ENCODE results near the gene DSE.

Gene DSE

DNA sequence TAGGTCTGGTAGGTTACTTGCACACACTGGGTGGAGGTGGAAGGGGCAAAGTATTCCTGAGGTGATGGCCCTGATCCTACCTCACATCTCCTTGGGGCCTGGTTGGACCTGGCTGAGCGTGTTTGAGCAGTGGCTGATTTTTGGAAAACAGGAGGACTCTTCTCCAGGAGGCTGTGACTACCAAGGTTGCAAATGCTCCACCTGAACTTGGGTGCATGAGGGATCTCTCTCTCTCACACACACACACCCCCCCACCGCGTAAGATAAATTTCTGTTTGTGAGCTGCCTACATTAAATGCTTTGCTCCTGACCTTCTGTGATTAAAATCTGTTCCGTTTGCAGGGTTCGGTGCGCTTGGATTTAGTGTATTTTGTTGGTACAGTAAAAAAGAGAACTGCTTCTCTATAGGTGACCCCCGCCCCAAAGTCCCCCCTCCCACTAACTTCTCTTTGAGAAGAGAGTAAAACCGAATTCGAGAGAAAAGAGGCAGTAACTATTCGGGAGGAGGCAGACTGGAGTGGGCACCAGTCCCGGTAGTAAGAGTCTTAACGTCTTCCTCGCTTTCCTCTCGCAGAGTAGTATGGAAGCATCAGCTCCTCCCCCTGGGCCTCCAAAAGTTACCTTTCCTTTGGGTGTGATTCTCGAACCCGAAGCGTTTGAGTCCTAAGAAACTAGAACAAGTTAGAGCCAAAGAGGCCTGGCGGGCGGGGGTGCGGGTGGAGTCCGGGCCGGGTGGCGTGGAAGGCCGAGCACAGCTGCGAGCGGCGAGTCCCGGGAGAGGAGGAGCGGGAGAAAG lies 585 bp upstream of the DSE start:
- peak; percentile 77 for DNase-seq (ENCODE audit: low read depth)
- H3K4me3 ChIP-seq (ENCODE audit: control insufficient read depth, low read depth, low read length) = peak overlapping the region; percentile 79
- TF ChIP-seq, protein P1, sequence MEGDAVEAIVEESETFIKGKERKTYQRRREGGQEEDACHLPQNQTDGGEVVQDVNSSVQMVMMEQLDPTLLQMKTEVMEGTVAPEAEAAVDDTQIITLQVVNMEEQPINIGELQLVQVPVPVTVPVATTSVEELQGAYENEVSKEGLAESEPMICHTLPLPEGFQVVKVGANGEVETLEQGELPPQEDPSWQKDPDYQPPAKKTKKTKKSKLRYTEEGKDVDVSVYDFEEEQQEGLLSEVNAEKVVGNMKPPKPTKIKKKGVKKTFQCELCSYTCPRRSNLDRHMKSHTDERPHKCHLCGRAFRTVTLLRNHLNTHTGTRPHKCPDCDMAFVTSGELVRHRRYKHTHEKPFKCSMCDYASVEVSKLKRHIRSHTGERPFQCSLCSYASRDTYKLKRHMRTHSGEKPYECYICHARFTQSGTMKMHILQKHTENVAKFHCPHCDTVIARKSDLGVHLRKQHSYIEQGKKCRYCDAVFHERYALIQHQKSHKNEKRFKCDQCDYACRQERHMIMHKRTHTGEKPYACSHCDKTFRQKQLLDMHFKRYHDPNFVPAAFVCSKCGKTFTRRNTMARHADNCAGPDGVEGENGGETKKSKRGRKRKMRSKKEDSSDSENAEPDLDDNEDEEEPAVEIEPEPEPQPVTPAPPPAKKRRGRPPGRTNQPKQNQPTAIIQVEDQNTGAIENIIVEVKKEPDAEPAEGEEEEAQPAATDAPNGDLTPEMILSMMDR (conservative IDR thresholded peaks at IDR 0.05; ENCODE audit: control insufficient read depth, insufficient read depth, low read depth, low read length) = no peak

DNA sequence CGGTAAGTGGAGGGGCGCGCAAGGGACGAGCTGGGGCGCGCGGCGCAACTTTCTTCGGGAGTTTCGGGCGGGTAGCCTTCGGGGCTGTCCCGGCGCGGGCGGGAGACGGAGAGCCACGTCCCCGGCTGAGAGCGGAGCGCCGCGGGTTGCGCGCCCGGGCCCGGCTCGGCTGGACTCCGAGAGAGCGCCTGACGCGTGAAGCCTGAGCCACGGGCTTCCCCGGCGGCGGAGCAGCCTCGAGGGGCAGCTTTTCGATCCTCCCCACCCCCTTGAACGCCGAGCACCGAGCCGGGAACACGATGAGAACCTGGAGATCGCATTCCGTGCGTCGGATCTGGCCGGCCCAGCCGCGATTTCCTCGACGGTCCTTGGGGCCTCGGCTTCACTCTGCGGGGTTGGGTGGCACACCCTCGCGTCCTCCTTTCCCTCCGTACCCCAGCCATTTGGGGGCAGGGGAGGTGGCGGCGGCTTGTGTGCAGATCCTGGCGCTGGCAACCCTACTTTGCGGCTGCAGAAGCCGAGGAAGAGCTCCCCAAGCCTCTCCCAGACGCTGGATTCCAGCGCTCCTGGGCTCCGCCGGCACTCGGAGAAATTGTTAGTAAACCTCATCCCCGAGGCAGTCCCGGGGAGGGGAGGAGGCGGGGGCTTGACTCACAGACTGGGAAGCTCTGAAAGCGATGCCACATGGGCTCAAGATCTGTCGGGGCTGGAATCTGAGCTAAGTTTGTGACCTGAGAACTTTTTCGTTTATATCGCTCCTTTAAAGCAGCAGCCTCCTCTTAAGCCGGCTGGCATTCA lies 572 bp downstream of the DSE start:
- DNase-seq (ENCODE audit: low read depth) = peak; percentile 94
- H3K4me3 ChIP-seq (ENCODE audit: control insufficient read depth, low read depth, low read length) = peak overlapping the region; percentile 79
- TF ChIP-seq, protein P1 (conservative IDR thresholded peaks at IDR 0.05; ENCODE audit: control insufficient read depth, insufficient read depth, low read depth, low read length) = no peak

DNA sequence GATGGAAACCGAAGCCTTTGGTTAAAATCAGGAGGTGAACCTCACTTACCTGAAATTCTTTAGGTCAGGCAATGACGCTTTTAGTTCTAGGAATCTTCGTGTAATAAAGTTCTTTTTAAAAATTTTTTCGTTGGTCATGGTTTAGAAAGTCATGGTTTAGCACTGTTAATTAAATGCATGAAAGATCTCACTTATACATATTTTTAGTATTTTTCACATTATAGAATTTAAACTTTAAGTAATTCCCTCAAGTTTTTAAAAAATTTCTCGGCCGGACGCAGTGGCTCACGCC lies 1.1 kb downstream of the DSE start:
- H3K4me3 ChIP-seq (ENCODE audit: control insufficient read depth, low read depth, low read length) = peak overlapping the region; percentile 79
- TF ChIP-seq, protein P1 (conservative IDR thresholded peaks at IDR 0.05; ENCODE audit: control insufficient read depth, insufficient read depth, low read depth, low read length) = no peak
- no peak for DNase-seq (ENCODE audit: low read depth)

DNA sequence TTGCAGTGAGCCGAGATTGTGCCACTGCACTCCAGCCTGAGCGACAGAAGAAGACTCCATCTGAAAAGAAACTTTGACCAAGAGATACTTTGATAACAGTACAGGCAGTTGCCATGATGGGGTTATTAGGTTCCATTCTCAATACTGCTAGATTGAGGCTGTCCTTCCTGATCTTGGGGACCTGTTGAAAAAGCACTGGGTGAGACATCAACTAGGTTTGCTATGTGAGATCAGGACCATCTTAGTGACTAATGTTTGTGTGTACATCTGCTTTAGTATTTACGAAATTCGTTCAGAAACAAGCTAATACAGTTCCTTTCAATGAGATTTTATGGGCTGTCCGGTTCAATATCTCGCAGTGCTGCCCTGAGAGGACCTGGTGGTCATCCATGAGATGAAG lies 2.6 kb downstream of the DSE start:
- peak; percentile 43 for DNase-seq (ENCODE audit: low read depth)
- H3K4me3 ChIP-seq (ENCODE audit: control insufficient read depth, low read depth, low read length) = no peak overlapping the region
- TF ChIP-seq, protein P1 (conservative IDR thresholded peaks at IDR 0.05; ENCODE audit: control insufficient read depth, insufficient read depth, low read depth, low read length) = no peak

DNA sequence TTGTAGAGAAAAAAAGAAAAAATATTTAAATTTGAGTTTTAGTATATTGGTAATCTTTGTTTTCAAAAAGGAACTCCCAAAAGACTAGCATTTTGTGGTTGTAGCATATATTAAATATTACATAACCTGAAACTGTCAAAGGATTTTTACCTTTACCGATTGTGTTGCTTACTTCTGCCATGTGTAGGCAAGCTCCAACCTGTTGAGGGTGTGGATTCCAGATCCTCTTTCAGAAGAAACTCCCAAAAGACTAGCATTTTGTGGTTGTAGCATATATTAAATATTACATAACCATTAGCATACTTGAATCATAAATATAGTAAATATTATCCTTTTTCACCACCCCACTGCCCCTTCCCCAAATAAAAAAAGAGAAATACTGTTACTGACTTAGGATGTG lies 3.2 kb downstream of the DSE start:
- H3K4me3 ChIP-seq (ENCODE audit: control insufficient read depth, low read depth, low read length) = no peak overlapping the region
- TF ChIP-seq, protein P1 (conservative IDR thresholded peaks at IDR 0.05; ENCODE audit: control insufficient read depth, insufficient read depth, low read depth, low read length) = no peak
- DNase-seq (ENCODE audit: low read depth) = no peak

DNA sequence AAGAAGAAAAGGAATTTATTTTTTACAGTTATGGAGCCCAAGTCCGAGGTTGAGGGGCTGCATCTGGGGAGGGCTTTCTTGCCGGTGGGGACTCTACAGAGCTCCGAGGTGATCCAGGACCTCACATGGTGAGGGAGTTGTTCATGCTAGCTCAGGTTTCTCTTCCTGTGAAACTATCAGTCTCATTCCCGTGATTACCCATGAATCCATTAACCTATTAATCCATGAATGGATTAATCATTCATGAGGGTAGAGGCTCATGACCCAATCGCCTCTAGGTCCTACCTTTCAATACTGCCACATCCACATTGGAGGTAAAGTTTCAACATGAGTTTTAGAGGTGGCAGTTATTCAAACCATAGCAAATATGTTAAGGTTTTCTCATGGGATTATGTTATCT lies 3.8 kb downstream of the DSE start:
- H3K4me3 ChIP-seq (ENCODE audit: control insufficient read depth, low read depth, low read length) = no peak overlapping the region
- no peak for DNase-seq (ENCODE audit: low read depth)
- TF ChIP-seq, protein P1 (conservative IDR thresholded peaks at IDR 0.05; ENCODE audit: control insufficient read depth, insufficient read depth, low read depth, low read length) = no peak
